Uterus (tissue), 2 donors: ENCODE data around the gene ZYX.

ENCODE experiments used
- CTCF ChIP-seq, 4 experiments: fragments of 200-600 bp in 2 of 4; fragments of 450-650 bp in 2 of 4; sonication (generic) in 2 of 4; IDR thresholded peaks; one replicate each; pipeline ENCODE4 v1.5.1; 2016 to 2019; ENCODE audit warnings: antibody characterized with exemption in 4 of 4, mild to moderate bottlenecking in 2 of 4, moderate library complexity in 1 of 4
- POLR2A ChIP-seq, 2 donors: fragments of 450-650 bp; IDR thresholded peaks; one replicate each; pipeline ENCODE4 v1.6.1; 2016; ENCODE audit warnings: antibody characterized with exemption in 2 of 2, mild to moderate bottlenecking in 1 of 2, moderate library complexity in 1 of 2

- TF ChIP-seq POLR2A (IDR thresholded peaks at IDR 0.05) = no peak
- no peak for TF ChIP-seq CTCF (IDR thresholded peaks at IDR 0.05)
Measured at GRCh38 chr7:143388491-143389101, 7.5 kb downstream of the ZYX start.
